DOHH2 (cell line): ENCODE results near the gene PRPF38B.

Source experiments
- H3F3A ChIP-seq: fragments of 200-600 bp; sonication (generic), shearing (Covaris generic); 2 replicates; pipeline ENCODE4 v1.6.0; 2016; ENCODE audit warnings: antibody characterized with exemption, mild to moderate bottlenecking; ENCODE audit not compliant: control insufficient read depth, insufficient read depth
- H3K27ac ChIP-seq: fragments of 200-600 bp; sonication (generic); 2 replicates; pipeline ENCODE4 v1.5.1; 2014; ENCODE audit warnings: low read depth, mild to moderate bottlenecking, low read length, moderate library complexity
- H3K27me3 ChIP-seq: fragments of 200-600 bp; sonication (generic); 2 replicates; pipeline ENCODE4 v1.6.1; 2014; ENCODE audit warnings: mild to moderate bottlenecking, low read length, mixed read lengths; ENCODE audit not compliant: control insufficient read depth
- H3K36me3 ChIP-seq: fragments of 200-600 bp; sonication (generic); 2 replicates; pipeline ENCODE4 v1.6.1; 2014; ENCODE audit warnings: mild to moderate bottlenecking, low read length, moderate library complexity, mixed read lengths; ENCODE audit not compliant: control insufficient read depth
- H3K4me1 ChIP-seq: fragments of 200-600 bp; sonication (generic); 2 replicates; pipeline ENCODE4 v1.6.1; 2014; ENCODE audit warnings: mild to moderate bottlenecking, low read length, mixed read lengths; ENCODE audit not compliant: control insufficient read depth
- H3K4me2 ChIP-seq: fragments of 200-600 bp; sonication (generic); 2 replicates; pipeline ENCODE4 v1.6.0; 2014; ENCODE audit warnings: mild to moderate bottlenecking, low read length, moderate library complexity
- H3K4me3 ChIP-seq: fragments of 200-600 bp; sonication (generic); 2 replicates; pipeline ENCODE4 v1.5.1; 2014; ENCODE audit warnings: mild to moderate bottlenecking, low read length, mixed read lengths
- H3K79me2 ChIP-seq: fragments of 200-600 bp; sonication (generic); 2 replicates; pipeline ENCODE4 v1.6.1; 2014; ENCODE audit warnings: mild to moderate bottlenecking, low read length, mixed read lengths; ENCODE audit not compliant: control insufficient read depth
- H3K9me2 ChIP-seq: fragments of 200-600 bp; sonication (generic); replicated peaks from 2 replicates; pipeline ENCODE4 v1.6.1; 2014; ENCODE audit warnings: mild to moderate bottlenecking, low read length, mixed read lengths; ENCODE audit not compliant: control insufficient read depth
- H3K9me3 ChIP-seq: fragments of 200-600 bp; sonication (generic); 2 replicates; pipeline ENCODE4 v1.6.1; 2014; ENCODE audit warnings: antibody characterized with exemption, low read length, mixed read lengths; ENCODE audit not compliant: control insufficient read depth, insufficient read depth
- H4K20me1 ChIP-seq: fragments of 200-600 bp; sonication (generic); 2 replicates; pipeline ENCODE4 v1.6.0; 2014; ENCODE audit warnings: low read depth, mild to moderate bottlenecking, antibody characterized with exemption, low read length, moderate library complexity; ENCODE audit not compliant: control insufficient read depth, insufficient read depth
- CTCF ChIP-seq: fragments of 200-600 bp; sonication (generic); IDR thresholded peaks from one replicate; pipeline ENCODE4 v1.5.1; 2014; ENCODE audit warnings: antibody characterized with exemption, mild to moderate bottlenecking, low read depth, low read length; ENCODE audit not compliant: poor library complexity, severe bottlenecking
- EZH2phosphoT487 ChIP-seq: fragments of 200-600 bp; sonication (generic); IDR thresholded peaks from 2 replicates; pipeline ENCODE4 v1.6.1; 2017; ENCODE audit warnings: borderline replicate concordance, mild to moderate bottlenecking, antibody characterized with exemption, low read length, moderate library complexity, mixed read lengths

PRPF38B gene

GRCh38 chr1:108670131-108670773 is 21.9 kb upstream of the PRPF38B start:
- Histone ChIP-seq H3K79me2 (no peaks in the 10 kb centered on the region), H3K9me2 (no peaks in the 10 kb centered on the region), H4K20me1 (no peaks in the 10 kb centered on the region), H3K4me2 (no peak overlapping the region), H3K9me3 (no peaks in the 10 kb centered on the region), H3K36me3 (no peaks in the 10 kb centered on the region), H3K4me3 (no peak overlapping the region), H3F3A (no peaks in the 10 kb centered on the region), H3K27me3 (no peaks in the 10 kb centered on the region), H3K27ac (no peak overlapping the region), H3K4me1 (no peaks in the 10 kb centered on the region)
- TF ChIP-seq EZH2phosphoT487, result no peak
- no peak for TF ChIP-seq CTCF

- Histone ChIP-seq H4K20me1 (no peaks in the 10 kb centered on the region), H3K27ac (no peak overlapping the region), H3K79me2 (no peaks in the 10 kb centered on the region), H3K9me2 (no peaks in the 10 kb centered on the region), H3K36me3 (no peaks in the 10 kb centered on the region), H3K27me3 (no peaks in the 10 kb centered on the region), H3K9me3 (no peaks in the 10 kb centered on the region), H3K4me2 (no peak overlapping the region), H3K4me1 (no peaks in the 10 kb centered on the region), H3K4me3 (no peak overlapping the region), H3F3A (no peaks in the 10 kb centered on the region)
- TF ChIP-seq CTCF, result no peak
- TF ChIP-seq EZH2phosphoT487, result no peak
Measured at GRCh38 chr1:108671143-108671542, 21.0 kb upstream of the PRPF38B start.

GRCh38 chr1:108678706-108679105 is 13.4 kb upstream of the PRPF38B start:
- H3K9me3 ChIP-seq, result no peaks in the 10 kb centered on the region
- no peak for TF ChIP-seq EZH2phosphoT487
- no peak for TF ChIP-seq CTCF
- no peaks in the 10 kb centered on the region for H4K20me1 ChIP-seq
- H3K4me2 ChIP-seq, result no peak overlapping the region
- no peaks in the 10 kb centered on the region for H3F3A ChIP-seq
- no peaks in the 10 kb centered on the region for H3K79me2 ChIP-seq
- H3K4me3 ChIP-seq, result no peak overlapping the region
- no peaks in the 10 kb centered on the region for H3K9me2 ChIP-seq
- no peaks in the 10 kb centered on the region for H3K4me1 ChIP-seq
- no peak overlapping the region for H3K27ac ChIP-seq
- H3K27me3 ChIP-seq, result no peaks in the 10 kb centered on the region
- no peaks in the 10 kb centered on the region for H3K36me3 ChIP-seq
